ENCODE measurements around the gene DCTN5. TPM values are rescaled to one million over a fixed set of nuclear protein-coding genes. Genes with fewer than 3 reads are reported as not detected.

Gene DCTN5
- 52.9 and 84.8 TPM in 2 replicates for total RNA-seq (2021)
- percentile 87 among the genes with signal in this experiment for Bru-seq, nascent RNA
- percentile 86 among the genes with signal in this experiment for BruChase-seq, experiment 1, labeled RNA remaining after a 2-hour chase
- BruChase-seq, experiment 2, labeled RNA remaining after a 6-hour chase = percentile 90 among the genes with signal in this experiment
- long read RNA-seq, full-length matches to known transcripts = 75 of 91 reads
- long read RNA-seq, partial matches to known transcripts = 2 of 91 reads
- long read RNA-seq, other reads (novel, unspliced or antisense) = 14 of 91 reads

DNA sequence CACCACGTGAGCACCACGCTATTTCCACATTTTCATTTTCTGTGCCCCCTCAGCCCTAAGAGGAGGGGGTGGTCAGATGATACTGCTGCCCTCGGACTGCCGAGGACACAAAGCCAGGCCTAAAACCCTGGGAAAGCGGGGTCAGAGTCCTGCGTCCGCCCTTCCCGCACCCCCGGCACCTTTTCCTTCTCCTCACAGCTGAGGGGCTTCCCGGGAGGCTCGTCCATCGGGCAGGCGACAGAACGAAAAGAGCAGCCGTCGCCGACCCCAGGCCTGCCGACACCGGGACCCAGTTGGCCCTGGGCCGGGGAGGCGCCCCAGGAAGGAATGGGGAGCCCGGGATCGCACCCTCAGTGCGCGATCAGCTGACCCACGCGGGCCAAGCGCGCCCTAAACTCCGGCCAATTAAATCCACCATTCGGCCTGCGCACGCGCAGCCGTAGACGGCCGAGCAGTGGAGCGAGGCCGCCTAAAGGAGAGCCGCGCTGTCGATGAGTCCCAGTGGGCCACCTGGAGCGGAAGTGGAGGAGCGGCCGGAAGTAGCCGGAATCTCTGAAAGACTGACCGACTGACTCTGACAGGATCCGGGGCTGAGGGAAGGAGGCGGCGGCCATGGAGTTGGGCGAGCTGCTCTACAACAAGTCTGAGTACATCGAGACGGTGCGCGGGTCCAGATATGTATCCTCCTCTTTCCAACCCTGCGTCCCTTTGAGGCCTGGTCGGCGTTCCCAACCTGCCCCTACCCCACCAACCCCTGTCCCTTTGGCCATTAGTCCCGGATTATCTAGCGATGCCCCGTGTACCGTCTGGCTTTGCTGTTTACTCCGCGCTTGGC lies at the start of gene DCTN5, which contains the start of gene PALB2:
Gene DCTN5, plus strand, starts transcription at position 536 of the 835 bp plus-strand sequence. Its CDS starts 77 bp downstream, at position 613.
Gene PALB2, minus strand, starts transcription at position 380 of the 835 bp plus-strand sequence. Its CDS starts 153 bp downstream, at position 227.
- POLR2A ChIA-PET (ENCODE audit: unreplicated experiment) = interaction anchor here (0.5 kb wide), 1 partner anchor 27 kb away, joined by 3 read pairs; no protein-coding TSS in a partner anchor
- intact Hi-C loops (cut with micrococcal nuclease; ENCODE audit: unreplicated experiment) = loop anchor here (1.0 to 5.0 kb wide), 2 partner anchors 44 to 84 kb away; partner anchors contain the start of genes EARS2, NDUFAB1 and UBFD1
- peaks cover 14% of the 10 kb centered on the region for H3K4me1 ChIP-seq (replicated peaks; ENCODE audit: insufficient read depth)
- no peaks in the 10 kb centered on the region for H3K27me3 ChIP-seq (ENCODE audit: insufficient read depth, low read depth)
- H3K36me3 ChIP-seq (ENCODE audit: low read depth) = peaks cover 24% of the 10 kb centered on the region
- H2AFZ ChIP-seq = peak within 1 kb of the TSS; percentile 97
- H3K4me2 ChIP-seq = peak within 1 kb of the TSS; percentile 96
- H3K79me2 ChIP-seq (ENCODE audit: low read depth) = peaks cover 61% of the 10 kb centered on the region
- peak; percentile 90 to 93 for DNase-seq
- no peaks in the 10 kb centered on the region for H3K9me2 ChIP-seq (ENCODE audit: insufficient read depth)
- no peak for TF ChIP-seq EZH2 (IDR thresholded peaks at IDR 0.05; ENCODE audit: low read depth)
- TF ChIP-seq, protein P1, sequence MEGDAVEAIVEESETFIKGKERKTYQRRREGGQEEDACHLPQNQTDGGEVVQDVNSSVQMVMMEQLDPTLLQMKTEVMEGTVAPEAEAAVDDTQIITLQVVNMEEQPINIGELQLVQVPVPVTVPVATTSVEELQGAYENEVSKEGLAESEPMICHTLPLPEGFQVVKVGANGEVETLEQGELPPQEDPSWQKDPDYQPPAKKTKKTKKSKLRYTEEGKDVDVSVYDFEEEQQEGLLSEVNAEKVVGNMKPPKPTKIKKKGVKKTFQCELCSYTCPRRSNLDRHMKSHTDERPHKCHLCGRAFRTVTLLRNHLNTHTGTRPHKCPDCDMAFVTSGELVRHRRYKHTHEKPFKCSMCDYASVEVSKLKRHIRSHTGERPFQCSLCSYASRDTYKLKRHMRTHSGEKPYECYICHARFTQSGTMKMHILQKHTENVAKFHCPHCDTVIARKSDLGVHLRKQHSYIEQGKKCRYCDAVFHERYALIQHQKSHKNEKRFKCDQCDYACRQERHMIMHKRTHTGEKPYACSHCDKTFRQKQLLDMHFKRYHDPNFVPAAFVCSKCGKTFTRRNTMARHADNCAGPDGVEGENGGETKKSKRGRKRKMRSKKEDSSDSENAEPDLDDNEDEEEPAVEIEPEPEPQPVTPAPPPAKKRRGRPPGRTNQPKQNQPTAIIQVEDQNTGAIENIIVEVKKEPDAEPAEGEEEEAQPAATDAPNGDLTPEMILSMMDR (conservative IDR thresholded peaks at IDR 0.05) = no peak
- CTCF ChIA-PET = interaction anchor here (0.5 kb wide), 1 partner anchor 513 kb away, joined by 9 read pairs; no protein-coding TSS in a partner anchor
- peaks cover 5% of the 10 kb centered on the region; the same call in 1 of the 2 replicates for H3F3A ChIP-seq (ENCODE audit: insufficient read depth, low read depth)
- no TSS peak for BruUV-seq (replicated peaks)
- peaks cover 2% of the 10 kb centered on the region; the same call in 1 of the 2 replicates for H4K20me1 ChIP-seq (ENCODE audit: insufficient read depth)
- H3K9me3 ChIP-seq (ENCODE audit: insufficient read depth, low read depth) = no peaks in the 10 kb centered on the region
- peak within 1 kb of the TSS; percentile 38 for H3K27ac ChIP-seq
- peak within 1 kb of the TSS; percentile 87 for H3K4me3 ChIP-seq

GRCh38 chr16:23594186-23594585 lies 47.1 kb upstream of the DCTN5 start:
- Histone ChIP-seq H3F3A (ENCODE audit: insufficient read depth, low read depth) (no peaks in the 10 kb centered on the region), H3K4me2 (peak overlapping the region; percentile 93), H3K79me2 (ENCODE audit: low read depth) (peaks cover 57% of the 10 kb centered on the region), H3K9me2 (ENCODE audit: insufficient read depth) (no peaks in the 10 kb centered on the region), H4K20me1 (ENCODE audit: insufficient read depth) (peaks cover 48% of the 10 kb centered on the region), H3K4me3 (no peak overlapping the region; the same call in 1 of the 2 replicates), H3K36me3 (ENCODE audit: low read depth) (peaks cover 13% of the 10 kb centered on the region), H3K9me3 (ENCODE audit: insufficient read depth, low read depth) (no peaks in the 10 kb centered on the region), H3K4me1 (replicated peaks; ENCODE audit: insufficient read depth) (peaks cover 3% of the 10 kb centered on the region; the same call in 1 of the 2 replicates), H3K27me3 (ENCODE audit: insufficient read depth, low read depth) (no peaks in the 10 kb centered on the region), H2AFZ (no peak overlapping the region), H3K27ac (no peak overlapping the region)
- no TSS peak for BruUV-seq (replicated peaks)
- CTCF ChIA-PET = interaction anchor here (0.6 kb wide), 1 partner anchor 48 kb away, joined by 6 read pairs; no protein-coding TSS in a partner anchor
- TF ChIP-seq, protein P1 (conservative IDR thresholded peaks at IDR 0.05) = no peak
- no peak for TF ChIP-seq EZH2 (IDR thresholded peaks at IDR 0.05; ENCODE audit: low read depth)
- POLR2A ChIA-PET (ENCODE audit: unreplicated experiment) = no interaction called here
- DNase-seq = no peak
- intact Hi-C loops (cut with micrococcal nuclease; ENCODE audit: unreplicated experiment) = no loop called here
